ENCODE data around the gene TCEAL2. TPM values are rescaled to one million over a fixed set of nuclear protein-coding genes. Genes with fewer than 3 reads are reported as not detected.
"Not testable (repeated sequence)": the region's sequence is repeated elsewhere in the genome, so short reads cannot be mapped to it uniquely, and the experiment has no call there.

TCEAL2 gene
- not detected in 2 replicates for total RNA-seq

DNA sequence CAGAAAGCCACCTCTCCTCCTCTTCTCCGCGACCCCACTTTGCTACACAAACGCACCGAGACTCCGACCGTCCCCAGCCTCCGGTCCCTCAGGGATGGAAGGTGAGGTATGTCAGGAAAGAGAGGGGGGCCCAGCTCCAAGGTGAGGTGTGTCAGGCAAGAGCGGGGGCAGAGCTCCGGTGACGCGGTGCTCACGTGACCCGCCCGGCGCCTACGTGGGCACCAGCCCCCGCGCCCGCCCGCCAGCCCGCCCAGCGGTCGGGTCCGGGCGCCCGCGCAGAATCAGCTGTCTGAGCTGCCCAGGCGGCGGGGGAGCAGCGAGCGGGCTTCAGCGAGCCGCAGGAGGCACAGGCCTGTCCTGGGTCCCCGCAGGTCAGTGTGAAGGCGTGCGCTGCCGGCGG lies at the start of gene TCEAL2:
Gene TCEAL2, plus strand, starts transcription at position 244 of the 400 bp plus-strand sequence. CDS start 1,152 bp downstream, outside the sequence.
- H3K27me3 Mint-ChIP-seq (ENCODE audit: insufficient read depth), result peaks cover 12% of the 10 kb centered on the region
- H3K36me3 Mint-ChIP-seq (ENCODE audit: low read depth); H3K9me3 Mint-ChIP-seq; H3K4me1 Mint-ChIP-seq (ENCODE audit: low read depth); DNase-seq (ENCODE audit: low spot score); intact Hi-C loops (cut with micrococcal nuclease); H3K27ac Mint-ChIP-seq: not testable (repeated sequence)
- peak within 1 kb of the TSS; percentile 12 for H3K4me3 Mint-ChIP-seq

DNA sequence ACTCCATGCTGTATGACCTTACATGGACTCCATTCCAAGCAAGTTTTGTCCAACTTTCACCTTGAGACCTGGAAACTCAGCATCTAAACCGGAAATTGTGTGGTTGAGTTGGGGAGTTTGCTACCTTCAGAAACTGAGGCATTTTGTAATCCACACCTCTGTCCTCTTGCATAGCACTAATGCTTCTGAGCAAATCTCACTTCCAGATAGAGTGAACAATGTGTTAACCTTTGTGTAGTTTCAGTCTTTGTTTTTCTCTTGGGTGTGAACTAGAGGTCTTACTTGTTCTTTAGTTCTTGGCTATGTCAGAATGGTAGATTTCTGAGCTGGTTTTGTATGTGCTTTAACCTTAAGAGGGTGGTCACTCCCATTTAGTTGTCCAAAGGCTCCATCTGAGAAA lies 48.1 kb upstream of the TCEAL2 start:
- no peak for DNase-seq (ENCODE audit: low spot score)
- no peaks in the 10 kb centered on the region for H3K4me1 Mint-ChIP-seq (ENCODE audit: low read depth)
- H3K9me3 Mint-ChIP-seq, result no peaks in the 10 kb centered on the region
- intact Hi-C loops (cut with micrococcal nuclease), result no loop called here
- no peaks in the 10 kb centered on the region for H3K36me3 Mint-ChIP-seq (ENCODE audit: low read depth)
- H3K27ac Mint-ChIP-seq, result no peak overlapping the region
- no peak overlapping the region for H3K4me3 Mint-ChIP-seq
- H3K27me3 Mint-ChIP-seq (ENCODE audit: insufficient read depth), result no peaks in the 10 kb centered on the region

DNA sequence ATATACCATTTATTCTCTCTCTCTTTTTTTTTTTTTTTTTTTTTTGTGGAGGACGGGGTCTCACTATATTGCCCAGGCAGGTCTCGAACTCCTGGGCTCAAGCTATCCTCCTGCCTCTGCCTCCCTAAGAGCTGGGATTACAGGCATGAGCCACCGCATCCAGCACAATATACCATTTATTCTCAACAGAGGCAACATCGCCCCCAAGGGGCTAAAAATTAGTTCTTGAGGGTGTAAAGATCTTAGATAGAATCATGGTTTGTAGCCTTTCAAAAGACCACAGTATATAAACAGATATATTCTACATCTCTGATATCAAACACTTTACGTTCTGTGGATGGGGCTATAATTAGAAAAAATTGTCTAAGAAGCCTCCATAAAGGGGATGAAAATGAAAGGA lies 39.8 kb upstream of the TCEAL2 start:
- no peak for DNase-seq (ENCODE audit: low spot score)
- Mint-ChIP-seq H3K27ac (no peak overlapping the region), H3K27me3 (ENCODE audit: insufficient read depth) (no peaks in the 10 kb centered on the region), H3K9me3 (no peaks in the 10 kb centered on the region), H3K36me3 (ENCODE audit: low read depth) (no peaks in the 10 kb centered on the region), H3K4me3 (no peak overlapping the region), H3K4me1 (ENCODE audit: low read depth) (no peaks in the 10 kb centered on the region)
- intact Hi-C loops (cut with micrococcal nuclease), result loop anchor here (5.0 kb wide), 1 partner anchor 488 kb away; no protein-coding TSS in a partner anchor

- Mint-ChIP-seq H3K27ac (no peak overlapping the region), H3K4me1 (ENCODE audit: low read depth) (no peaks in the 10 kb centered on the region), H3K27me3 (ENCODE audit: insufficient read depth) (no peaks in the 10 kb centered on the region), H3K36me3 (ENCODE audit: low read depth) (no peaks in the 10 kb centered on the region), H3K4me3 (no peak overlapping the region), H3K9me3 (no peaks in the 10 kb centered on the region)
- DNase-seq (ENCODE audit: low spot score), result no peak
- intact Hi-C loops (cut with micrococcal nuclease), result no loop called here
These were observed 12.1 kb upstream of the TCEAL2 start for GRCh38 chrX:102113367-102113766.

GRCh38 chrX:102115748-102116147 lies 9.7 kb upstream of the TCEAL2 start:
- no peaks in the 10 kb centered on the region for H3K36me3 Mint-ChIP-seq (ENCODE audit: low read depth)
- DNase-seq (ENCODE audit: low spot score), result no peak
- no peaks in the 10 kb centered on the region for H3K9me3 Mint-ChIP-seq
- intact Hi-C loops (cut with micrococcal nuclease), result no loop called here
- H3K4me3 Mint-ChIP-seq, result no peak overlapping the region
- H3K4me1 Mint-ChIP-seq (ENCODE audit: low read depth), result no peaks in the 10 kb centered on the region
- no peak overlapping the region for H3K27ac Mint-ChIP-seq
- no peaks in the 10 kb centered on the region for H3K27me3 Mint-ChIP-seq (ENCODE audit: insufficient read depth)

GRCh38 chrX:102125014-102125413 lies 465 bp upstream of the TCEAL2 start:
- H3K4me1 Mint-ChIP-seq (ENCODE audit: low read depth); H3K27ac Mint-ChIP-seq; intact Hi-C loops (cut with micrococcal nuclease); H3K36me3 Mint-ChIP-seq (ENCODE audit: low read depth); DNase-seq (ENCODE audit: low spot score); H3K9me3 Mint-ChIP-seq: not testable (repeated sequence)
- Mint-ChIP-seq H3K27me3 (ENCODE audit: insufficient read depth) (peaks cover 12% of the 10 kb centered on the region), H3K4me3 (peak overlapping the region; percentile 12)

DNA sequence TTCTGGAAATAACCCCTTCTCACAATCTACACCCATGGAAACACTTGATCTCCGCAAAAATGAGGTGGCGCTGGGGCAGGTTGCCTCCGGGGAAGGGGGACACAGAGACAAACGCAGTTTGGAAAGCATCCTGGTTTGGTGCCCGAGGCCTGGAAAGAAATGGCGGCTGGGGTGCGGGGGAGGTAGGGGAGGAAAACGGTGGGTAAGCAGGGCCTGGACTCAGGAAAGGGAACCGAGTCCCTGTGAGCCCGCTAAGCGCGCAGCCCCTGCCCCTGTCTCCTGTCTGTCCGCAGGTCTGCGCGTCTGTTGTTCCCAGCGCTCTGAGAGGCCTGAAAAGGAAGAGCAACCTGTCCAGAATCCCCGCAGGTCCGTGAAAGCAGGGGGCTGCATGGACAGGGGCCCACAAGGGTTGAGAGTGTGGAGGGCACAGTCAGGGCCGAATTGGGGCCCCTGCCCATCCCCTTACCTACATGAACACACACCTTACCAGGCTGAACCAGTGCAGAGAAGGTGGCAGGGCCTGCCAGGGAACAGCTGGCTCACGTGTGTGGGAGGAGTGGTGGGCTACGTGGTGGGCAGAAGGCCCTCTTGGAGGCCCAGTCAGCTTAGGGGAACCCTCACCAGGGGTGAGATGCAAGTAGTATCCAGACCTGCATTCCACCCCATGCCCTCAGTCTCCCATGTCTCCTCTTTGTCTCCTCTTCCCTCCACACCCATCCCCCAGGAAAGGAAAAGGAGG lies 770 bp downstream of the TCEAL2 start:
- intact Hi-C loops (cut with micrococcal nuclease); H3K27ac Mint-ChIP-seq; H3K36me3 Mint-ChIP-seq (ENCODE audit: low read depth); H3K9me3 Mint-ChIP-seq; H3K4me3 Mint-ChIP-seq; H3K4me1 Mint-ChIP-seq (ENCODE audit: low read depth); DNase-seq (ENCODE audit: low spot score): not testable (repeated sequence)
- peaks cover 12% of the 10 kb centered on the region for H3K27me3 Mint-ChIP-seq (ENCODE audit: insufficient read depth)

DNA sequence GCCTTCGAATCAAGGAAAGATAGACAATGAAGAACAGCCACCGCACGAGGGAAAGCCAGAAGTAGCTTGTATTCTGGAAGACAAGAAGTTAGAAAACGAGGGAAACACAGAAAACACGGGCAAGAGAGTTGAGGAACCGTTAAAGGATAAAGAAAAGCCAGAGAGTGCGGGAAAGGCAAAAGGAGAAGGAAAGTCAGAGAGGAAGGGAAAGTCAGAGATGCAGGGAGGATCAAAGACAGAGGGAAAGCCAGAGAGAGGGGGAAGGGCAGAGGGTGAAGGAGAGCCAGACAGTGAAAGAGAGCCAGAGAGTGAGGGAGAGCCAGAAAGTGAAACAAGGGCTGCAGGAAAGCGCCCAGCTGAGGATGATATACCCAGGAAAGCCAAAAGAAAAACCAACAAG lies 1.4 kb downstream of the TCEAL2 start:
- H3K4me3 Mint-ChIP-seq, result no peak overlapping the region
- no peak overlapping the region for H3K27ac Mint-ChIP-seq
- H3K27me3 Mint-ChIP-seq (ENCODE audit: insufficient read depth), result peaks cover 12% of the 10 kb centered on the region
- H3K4me1 Mint-ChIP-seq (ENCODE audit: low read depth), result peaks cover 4% of the 10 kb centered on the region
- no peaks in the 10 kb centered on the region for H3K9me3 Mint-ChIP-seq
- no peaks in the 10 kb centered on the region for H3K36me3 Mint-ChIP-seq (ENCODE audit: low read depth)
- intact Hi-C loops (cut with micrococcal nuclease), result no loop called here
- no peak for DNase-seq (ENCODE audit: low spot score)

DNA sequence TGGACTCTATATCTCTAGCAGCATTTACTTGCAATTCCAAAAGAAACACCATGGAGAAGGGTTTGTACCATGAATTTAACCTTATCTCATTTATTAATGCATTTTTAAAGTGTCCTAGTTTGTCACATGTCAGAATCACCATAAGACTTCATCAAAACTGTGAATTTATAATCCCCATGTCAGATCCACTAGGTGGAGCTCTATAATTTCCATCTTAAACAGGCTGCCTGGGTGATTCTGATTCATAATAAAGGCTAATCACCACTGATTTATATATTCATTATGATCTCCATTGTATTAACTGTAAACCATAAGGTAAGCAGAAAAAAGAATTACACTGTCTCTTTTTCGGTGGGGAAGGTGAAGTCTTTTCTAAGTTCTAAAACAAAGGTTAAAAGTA lies 4.0 kb downstream of the TCEAL2 start:
- Mint-ChIP-seq H3K4me1 (ENCODE audit: low read depth) (peaks cover 4% of the 10 kb centered on the region), H3K9me3 (no peaks in the 10 kb centered on the region), H3K27ac (no peak overlapping the region), H3K27me3 (ENCODE audit: insufficient read depth) (peaks cover 11% of the 10 kb centered on the region), H3K36me3 (ENCODE audit: low read depth) (no peaks in the 10 kb centered on the region), H3K4me3 (no peak overlapping the region)
- no peak for DNase-seq (ENCODE audit: low spot score)
- intact Hi-C loops (cut with micrococcal nuclease), result no loop called here

- intact Hi-C loops (cut with micrococcal nuclease), result no loop called here
These were observed 12.6 kb downstream of the TCEAL2 start for GRCh38 chrX:102138064-102138463.

DNA sequence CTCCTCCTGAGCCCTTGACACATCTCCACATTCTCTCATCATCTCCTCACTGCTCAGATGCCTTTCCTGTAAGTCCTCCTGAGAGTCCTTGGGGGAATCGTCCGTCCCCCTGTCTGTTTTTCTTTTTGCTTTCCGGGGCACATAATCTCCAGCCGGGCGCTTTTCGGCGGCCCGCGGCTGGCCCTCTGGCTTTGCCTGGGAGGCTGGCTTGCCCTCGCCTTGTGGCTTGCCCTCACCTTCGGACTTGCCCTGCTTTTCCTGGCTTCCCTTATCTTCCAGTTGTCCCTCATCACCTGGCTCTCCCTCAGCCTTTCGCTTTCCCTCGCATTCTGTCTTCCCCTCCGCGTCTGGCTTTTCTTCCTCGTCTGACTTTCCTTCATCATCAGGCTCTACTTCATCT lies 15.4 kb downstream of the TCEAL2 start:
- H3K4me1 Mint-ChIP-seq (ENCODE audit: low read depth), result not testable (repeated sequence)

More at GRCh38 chrX:102138064-102138463, 12.6 kb downstream of the TCEAL2 start:
- H3K36me3 Mint-ChIP-seq (ENCODE audit: low read depth), result no peaks in the 10 kb centered on the region
- no peak overlapping the region for H3K4me3 Mint-ChIP-seq
- no peaks in the 10 kb centered on the region for H3K4me1 Mint-ChIP-seq (ENCODE audit: low read depth)
- no peak overlapping the region for H3K27ac Mint-ChIP-seq
- peaks cover 8% of the 10 kb centered on the region for H3K27me3 Mint-ChIP-seq (ENCODE audit: insufficient read depth)
- DNase-seq (ENCODE audit: low spot score), result no peak
- no peaks in the 10 kb centered on the region for H3K9me3 Mint-ChIP-seq

DNA sequence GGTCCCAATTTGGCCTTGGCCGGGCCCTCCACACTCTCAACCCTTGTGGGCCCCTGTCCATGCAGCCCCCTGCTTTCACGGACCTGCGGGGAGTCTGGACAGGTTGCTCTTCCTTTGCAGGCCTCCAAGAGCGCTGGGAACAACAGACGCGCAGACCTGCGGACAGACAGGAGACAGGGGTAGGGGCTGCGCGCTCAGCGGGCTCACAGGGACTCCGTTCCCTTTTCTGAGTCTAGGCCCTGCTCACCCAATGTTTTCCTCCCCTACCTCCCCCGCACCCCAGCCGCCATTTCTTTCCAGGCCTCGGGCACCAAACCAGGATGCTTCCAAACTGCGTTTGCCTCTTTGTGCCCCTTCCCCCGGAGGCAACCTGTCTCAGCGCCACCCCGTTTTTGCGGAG lies 16.2 kb downstream of the TCEAL2 start:
- DNase-seq (ENCODE audit: low spot score); intact Hi-C loops (cut with micrococcal nuclease); H3K9me3 Mint-ChIP-seq; H3K36me3 Mint-ChIP-seq (ENCODE audit: low read depth); H3K27ac Mint-ChIP-seq; H3K4me1 Mint-ChIP-seq (ENCODE audit: low read depth); H3K4me3 Mint-ChIP-seq: not testable (repeated sequence)
- peaks cover 14% of the 10 kb centered on the region for H3K27me3 Mint-ChIP-seq (ENCODE audit: insufficient read depth)

More for the DNA sequence above, 15.4 kb downstream of the TCEAL2 start:
- H3K36me3 Mint-ChIP-seq (ENCODE audit: low read depth); H3K27ac Mint-ChIP-seq; DNase-seq (ENCODE audit: low spot score); H3K4me3 Mint-ChIP-seq; H3K9me3 Mint-ChIP-seq; intact Hi-C loops (cut with micrococcal nuclease): not testable (repeated sequence)
- H3K27me3 Mint-ChIP-seq (ENCODE audit: insufficient read depth), result peaks cover 14% of the 10 kb centered on the region

DNA sequence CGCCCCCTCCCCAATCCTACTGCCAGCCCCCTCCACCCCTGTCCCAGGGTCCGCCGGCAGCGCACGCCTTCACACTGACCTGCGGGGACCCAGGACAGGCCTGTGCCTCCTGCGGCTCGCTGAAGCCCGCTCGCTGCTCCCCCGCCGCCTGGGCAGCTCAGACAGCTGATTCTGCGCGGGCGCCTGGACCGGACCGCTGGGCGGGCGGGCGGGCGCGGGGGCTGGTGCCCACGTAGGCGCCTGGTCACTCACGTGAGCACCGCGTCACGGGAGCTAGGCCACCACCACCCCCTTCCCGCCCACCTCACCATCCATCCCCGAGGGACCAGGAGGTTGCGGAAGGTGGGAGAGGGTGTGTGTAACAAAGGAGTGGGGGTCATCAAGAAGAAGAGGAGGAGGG lies 16.8 kb downstream of the TCEAL2 start, which contains the start of gene TCEAL6:
Gene TCEAL6, minus strand, starts transcription at position 208 of the 400 bp plus-strand sequence.
- intact Hi-C loops (cut with micrococcal nuclease), result not testable (repeated sequence)

More for the DNA sequence above, 16.8 kb downstream of the TCEAL2 start, which contains the start of gene TCEAL6:
- not testable (repeated sequence) for H3K9me3 Mint-ChIP-seq; H3K36me3 Mint-ChIP-seq (ENCODE audit: low read depth); H3K4me3 Mint-ChIP-seq; DNase-seq (ENCODE audit: low spot score); H3K4me1 Mint-ChIP-seq (ENCODE audit: low read depth); H3K27ac Mint-ChIP-seq
- peaks cover 15% of the 10 kb centered on the region for H3K27me3 Mint-ChIP-seq (ENCODE audit: insufficient read depth)
